Erythroblast (primary cell): ENCODE data around the gene ERGIC1.

Experiments used
- GATA1 ChIP-seq: IDR thresholded peaks from 2 replicates; pipeline ENCODE4 v1.6.1; 2011; ENCODE audit warnings: low read depth, mild to moderate bottlenecking, control low read depth, low read length, moderate library complexity
- POLR2A ChIP-seq: IDR thresholded peaks from 2 replicates; pipeline ENCODE4 v1.6.1; 2011; ENCODE audit warnings: mild to moderate bottlenecking, low read length

GRCh38 chr5:172957458-172957857, 123.4 kb downstream of the ERGIC1 start:
- TF ChIP-seq POLR2A (no peak), GATA1 (no peak)
